Measurements from ENCODE around the gene USP9Y. TPM values are rescaled to one million over a fixed set of nuclear protein-coding genes. Genes with fewer than 3 reads are reported as not detected.
A peak's percentile ranks its signal among the peaks of the same experiment; 100 is the strongest.

The USP9Y gene
- polyA plus RNA-seq, 4 donors: 2.0 to 34.5 (median 8.3) TPM; not detected in 1

- H3K27ac ChIP-seq (ENCODE audit: low read depth in 1 of 3, low read length in 2 of 3): no peak overlapping the region
- H3K9me3 ChIP-seq (ENCODE audit: control insufficient read depth in 2 of 2, insufficient read depth in 1 of 2, low read depth in 1 of 2, low read length in 1 of 2): no peaks in the 10 kb centered on the region
- DNase-seq: no peak
- FAIRE-seq: no peak
- WGBS, 3 donors: 92 to 99% methylated on average over 4 of the region's 4 CpGs; no CpG with 5 or more reads in 1 of the 3 donors
- H3K4me1 ChIP-seq (ENCODE audit: control insufficient read depth in 3 of 3, insufficient read depth in 2 of 3, low read depth in 1 of 3, low read length in 2 of 3): no peaks in the 10 kb centered on the region
- H3K4me3 ChIP-seq (ENCODE audit: low read depth in 1 of 3, low read length in 3 of 3): no peak overlapping the region
- no peaks in the 10 kb centered on the region for H3K27me3 ChIP-seq (ENCODE audit: control insufficient read depth in 3 of 3, insufficient read depth in 3 of 3, low read length in 3 of 3)
- H3K36me3 ChIP-seq (ENCODE audit: control insufficient read depth in 3 of 3, insufficient read depth in 2 of 3, low read depth in 1 of 3, low read length in 3 of 3): peaks cover 0 to 6% (median 0%) of the 10 kb centered on the region in 3 donors
These were observed 41.7 kb downstream of the USP9Y start for GRCh38 chrY:12742725-12743124.

- 91 to 100% methylated on average over 2 of the region's 2 CpGs; no CpG with 5 or more reads in 1 of the 3 donors for WGBS, 3 donors
- H3K9me3 ChIP-seq (ENCODE audit: control insufficient read depth in 2 of 2, insufficient read depth in 1 of 2, low read depth in 1 of 2, low read length in 1 of 2): no peaks in the 10 kb centered on the region
- no peaks in the 10 kb centered on the region for H3K27me3 ChIP-seq (ENCODE audit: control insufficient read depth in 3 of 3, insufficient read depth in 3 of 3, low read length in 3 of 3)
- no peak overlapping the region for H3K27ac ChIP-seq (ENCODE audit: low read depth in 1 of 3, low read length in 2 of 3)
- DNase-seq: no peak
- no peak for FAIRE-seq
- H3K36me3 ChIP-seq (ENCODE audit: control insufficient read depth in 3 of 3, insufficient read depth in 2 of 3, low read depth in 1 of 3, low read length in 3 of 3): peaks cover 0 to 6% (median 0%) of the 10 kb centered on the region in 3 donors
- no peaks in the 10 kb centered on the region for H3K4me1 ChIP-seq (ENCODE audit: control insufficient read depth in 3 of 3, insufficient read depth in 2 of 3, low read depth in 1 of 3, low read length in 2 of 3)
- H3K4me3 ChIP-seq (ENCODE audit: low read depth in 1 of 3, low read length in 3 of 3): no peak overlapping the region
These were observed 43.1 kb downstream of the USP9Y start for GRCh38 chrY:12744091-12744490.

- Histone ChIP-seq H3K4me1 (ENCODE audit: control insufficient read depth in 3 of 3, insufficient read depth in 2 of 3, low read depth in 1 of 3, low read length in 2 of 3) (no peaks in the 10 kb centered on the region), H3K27ac (ENCODE audit: low read depth in 1 of 3, low read length in 2 of 3) (no peak overlapping the region), H3K4me3 (ENCODE audit: low read depth in 1 of 3, low read length in 3 of 3) (no peak overlapping the region), H3K27me3 (ENCODE audit: control insufficient read depth in 3 of 3, insufficient read depth in 3 of 3, low read length in 3 of 3) (no peaks in the 10 kb centered on the region), H3K9me3 (ENCODE audit: control insufficient read depth in 2 of 2, insufficient read depth in 1 of 2, low read depth in 1 of 2, low read length in 1 of 2) (no peaks in the 10 kb centered on the region), H3K36me3 (ENCODE audit: control insufficient read depth in 3 of 3, insufficient read depth in 2 of 3, low read depth in 1 of 3, low read length in 3 of 3) (peaks cover 0 to 4% (median 0%) of the 10 kb centered on the region in 3 donors)
- FAIRE-seq (no peak), DNase-seq (no peak)
- 70 to 100% methylated on average over 1 of the region's 1 CpG; no CpG with 5 or more reads in 1 of the 3 donors for WGBS, 3 donors
These were observed 48.3 kb downstream of the USP9Y start for GRCh38 chrY:12749293-12749692.

DNA sequence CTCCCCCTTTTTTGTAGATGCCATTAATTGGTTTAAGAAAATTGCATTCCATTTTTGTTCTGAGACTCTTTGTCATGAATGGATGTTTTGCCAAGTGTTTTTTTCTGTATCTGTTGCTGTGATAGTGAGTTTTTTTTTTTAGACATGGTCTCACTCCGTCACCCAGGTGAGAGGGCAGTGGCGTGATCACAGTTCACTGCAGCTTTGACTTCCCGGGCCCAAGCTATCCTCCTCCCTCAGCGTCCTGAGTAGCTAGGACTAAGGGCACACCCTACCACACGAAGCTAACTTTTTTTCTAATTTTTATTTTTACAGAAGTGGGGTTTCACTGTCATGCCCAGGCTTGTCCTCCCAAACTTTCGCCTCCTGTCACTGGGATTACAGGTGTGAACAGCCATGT lies 51.8 kb downstream of the USP9Y start:
- FAIRE-seq: no peak
- 92 to 98% methylated on average over 6 of the region's 6 CpGs; no CpG with 5 or more reads in 1 of the 3 donors for WGBS, 3 donors

DNA sequence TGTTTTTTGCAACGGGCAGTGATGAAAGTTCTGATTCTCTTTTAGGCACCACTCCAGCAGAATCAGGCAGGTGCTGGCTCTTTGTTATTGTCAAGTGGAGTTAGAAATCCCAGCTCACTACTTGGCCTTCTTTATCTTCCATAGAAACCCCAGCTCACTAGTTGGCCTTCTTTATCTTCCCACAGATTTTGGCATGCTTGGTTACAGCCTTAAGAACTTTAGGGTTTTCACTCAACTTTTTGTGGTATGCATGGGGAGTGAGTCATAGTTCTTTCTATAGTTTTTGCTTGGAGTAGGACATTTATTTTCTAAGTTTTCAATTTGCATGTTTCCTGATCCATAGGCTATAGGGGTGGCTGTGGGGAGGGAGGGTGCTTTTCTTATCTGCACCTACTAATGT lies 55.0 kb downstream of the USP9Y start:
- no peak for DNase-seq
- H3K9me3 ChIP-seq (ENCODE audit: control insufficient read depth in 2 of 2, insufficient read depth in 1 of 2, low read depth in 1 of 2, low read length in 1 of 2): no peaks in the 10 kb centered on the region
- H3K27me3 ChIP-seq (ENCODE audit: control insufficient read depth in 3 of 3, insufficient read depth in 3 of 3, low read length in 3 of 3): no peaks in the 10 kb centered on the region
- no peak overlapping the region for H3K27ac ChIP-seq (ENCODE audit: low read depth in 1 of 3, low read length in 2 of 3)
- no peak overlapping the region for H3K4me3 ChIP-seq (ENCODE audit: low read depth in 1 of 3, low read length in 3 of 3)
- no peak for FAIRE-seq
- H3K36me3 ChIP-seq (ENCODE audit: control insufficient read depth in 3 of 3, insufficient read depth in 2 of 3, low read depth in 1 of 3, low read length in 3 of 3): peaks cover 0 to 2% (median 0%) of the 10 kb centered on the region in 3 donors
- no peaks in the 10 kb centered on the region for H3K4me1 ChIP-seq (ENCODE audit: control insufficient read depth in 3 of 3, insufficient read depth in 2 of 3, low read depth in 1 of 3, low read length in 2 of 3)
- WGBS, 3 donors: 78 to 80% methylated on average over 1 of the region's 1 CpG; no CpG with 5 or more reads in 1 of the 3 donors

More for the DNA sequence above, 51.8 kb downstream of the USP9Y start:
- no peak for DNase-seq
- H3K9me3 ChIP-seq (ENCODE audit: control insufficient read depth in 2 of 2, insufficient read depth in 1 of 2, low read depth in 1 of 2, low read length in 1 of 2): no peaks in the 10 kb centered on the region
- no peak overlapping the region for H3K4me3 ChIP-seq (ENCODE audit: low read depth in 1 of 3, low read length in 3 of 3)
- H3K36me3 ChIP-seq (ENCODE audit: control insufficient read depth in 3 of 3, insufficient read depth in 2 of 3, low read depth in 1 of 3, low read length in 3 of 3): peaks cover 0 to 4% (median 0%) of the 10 kb centered on the region in 3 donors
- H3K4me1 ChIP-seq (ENCODE audit: control insufficient read depth in 3 of 3, insufficient read depth in 2 of 3, low read depth in 1 of 3, low read length in 2 of 3): no peaks in the 10 kb centered on the region
- H3K27me3 ChIP-seq (ENCODE audit: control insufficient read depth in 3 of 3, insufficient read depth in 3 of 3, low read length in 3 of 3): no peaks in the 10 kb centered on the region
- H3K27ac ChIP-seq (ENCODE audit: low read depth in 1 of 3, low read length in 2 of 3): no peak overlapping the region

GRCh38 chrY:12765976-12766375 lies 64.9 kb downstream of the USP9Y start:
- WGBS, 3 donors: 92 to 96% methylated on average over 4 of the region's 4 CpGs; no CpG with 5 or more reads in 1 of the 3 donors
- DNase-seq (no peak), FAIRE-seq (no peak)
- Histone ChIP-seq H3K36me3 (ENCODE audit: control insufficient read depth in 3 of 3, insufficient read depth in 2 of 3, low read depth in 1 of 3, low read length in 3 of 3) (peaks cover 0 to under 1% (median 0%) of the 10 kb centered on the region in 3 donors), H3K4me3 (ENCODE audit: low read depth in 1 of 3, low read length in 3 of 3) (no peak overlapping the region), H3K27me3 (ENCODE audit: control insufficient read depth in 3 of 3, insufficient read depth in 3 of 3, low read length in 3 of 3) (no peaks in the 10 kb centered on the region), H3K27ac (ENCODE audit: low read depth in 1 of 3, low read length in 2 of 3) (no peak overlapping the region), H3K9me3 (ENCODE audit: control insufficient read depth in 2 of 2, insufficient read depth in 1 of 2, low read depth in 1 of 2, low read length in 1 of 2) (no peaks in the 10 kb centered on the region), H3K4me1 (ENCODE audit: control insufficient read depth in 3 of 3, insufficient read depth in 2 of 3, low read depth in 1 of 3, low read length in 2 of 3) (no peaks in the 10 kb centered on the region)

GRCh38 chrY:12784521-12784920 lies 83.5 kb downstream of the USP9Y start:
- DNase-seq (no peak), FAIRE-seq (no peak)
- 96 to 97% methylated on average over 3 of the region's 3 CpGs; no CpG with 5 or more reads in 1 of the 3 donors for WGBS, 3 donors
- Histone ChIP-seq H3K4me3 (ENCODE audit: low read depth in 1 of 3, low read length in 3 of 3) (no peak overlapping the region), H3K4me1 (ENCODE audit: control insufficient read depth in 3 of 3, insufficient read depth in 2 of 3, low read depth in 1 of 3, low read length in 2 of 3) (no peaks in the 10 kb centered on the region), H3K36me3 (ENCODE audit: control insufficient read depth in 3 of 3, insufficient read depth in 2 of 3, low read depth in 1 of 3, low read length in 3 of 3) (peaks cover 0 to 3% (median 0%) of the 10 kb centered on the region in 3 donors), H3K27ac (ENCODE audit: low read depth in 1 of 3, low read length in 2 of 3) (no peak overlapping the region), H3K27me3 (ENCODE audit: control insufficient read depth in 3 of 3, insufficient read depth in 3 of 3, low read length in 3 of 3) (no peaks in the 10 kb centered on the region), H3K9me3 (ENCODE audit: control insufficient read depth in 2 of 2, insufficient read depth in 1 of 2, low read depth in 1 of 2, low read length in 1 of 2) (no peaks in the 10 kb centered on the region)

DNA sequence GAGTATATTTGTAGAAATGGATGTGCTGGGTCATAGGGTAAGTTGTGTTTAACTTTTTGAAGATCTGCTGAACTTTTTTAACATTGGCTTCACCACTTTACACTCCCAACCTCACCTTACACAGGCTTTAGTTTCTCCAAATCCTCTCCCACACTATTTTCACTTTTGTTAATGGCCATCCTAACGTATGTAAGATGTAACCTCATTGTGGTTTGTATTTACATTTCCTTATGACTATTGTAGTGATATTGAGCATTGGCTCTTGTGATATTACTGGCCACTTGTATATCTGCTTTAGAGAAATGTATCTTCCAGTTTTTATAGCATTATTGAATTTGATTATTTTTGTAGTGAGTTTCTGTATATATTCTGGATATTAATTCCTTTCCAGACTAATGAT lies 93.0 kb downstream of the USP9Y start:
- no peak for DNase-seq
- Histone ChIP-seq H3K4me1 (ENCODE audit: control insufficient read depth in 3 of 3, insufficient read depth in 2 of 3, low read depth in 1 of 3, low read length in 2 of 3) (no peaks in the 10 kb centered on the region), H3K27ac (ENCODE audit: low read depth in 1 of 3, low read length in 2 of 3) (no peak overlapping the region), H3K4me3 (ENCODE audit: low read depth in 1 of 3, low read length in 3 of 3) (no peak overlapping the region), H3K27me3 (ENCODE audit: control insufficient read depth in 3 of 3, insufficient read depth in 3 of 3, low read length in 3 of 3) (no peaks in the 10 kb centered on the region), H3K9me3 (ENCODE audit: control insufficient read depth in 2 of 2, insufficient read depth in 1 of 2, low read depth in 1 of 2, low read length in 1 of 2) (no peaks in the 10 kb centered on the region), H3K36me3 (ENCODE audit: control insufficient read depth in 3 of 3, insufficient read depth in 2 of 3, low read depth in 1 of 3, low read length in 3 of 3) (peaks cover 0 to 7% (median 0%) of the 10 kb centered on the region in 3 donors)
- WGBS, 3 donors: 77 to 93% methylated on average over 1 of the region's 1 CpG; no CpG with 5 or more reads in 1 of the 3 donors
- FAIRE-seq: peak; percentile 68

DNA sequence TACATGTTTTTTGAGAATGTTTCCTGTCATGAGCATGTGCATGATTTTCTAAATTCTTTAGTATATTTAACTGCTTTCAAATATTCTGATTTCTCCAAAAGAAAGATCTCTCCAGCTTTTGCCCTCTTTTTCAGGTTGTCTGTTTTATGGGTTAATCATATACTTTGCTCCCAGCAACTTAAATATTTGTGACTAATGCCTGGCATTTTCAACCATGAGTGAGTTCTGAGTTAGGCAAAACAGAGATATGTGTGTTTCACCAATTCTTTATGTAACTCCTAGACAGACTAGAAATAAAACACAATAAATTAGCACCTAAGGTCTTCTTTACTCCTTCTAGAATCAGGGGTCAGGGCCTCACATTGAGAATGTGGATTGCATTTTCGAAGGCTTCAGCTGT lies 107.0 kb downstream of the USP9Y start:
- Histone ChIP-seq H3K27ac (ENCODE audit: low read depth in 1 of 3, low read length in 2 of 3) (no peak overlapping the region), H3K9me3 (ENCODE audit: control insufficient read depth in 2 of 2, insufficient read depth in 1 of 2, low read depth in 1 of 2, low read length in 1 of 2) (no peaks in the 10 kb centered on the region), H3K4me1 (ENCODE audit: control insufficient read depth in 3 of 3, insufficient read depth in 2 of 3, low read depth in 1 of 3, low read length in 2 of 3) (no peaks in the 10 kb centered on the region), H3K36me3 (ENCODE audit: control insufficient read depth in 3 of 3, insufficient read depth in 2 of 3, low read depth in 1 of 3, low read length in 3 of 3) (peaks cover 0 to 8% (median 0%) of the 10 kb centered on the region in 3 donors), H3K27me3 (ENCODE audit: control insufficient read depth in 3 of 3, insufficient read depth in 3 of 3, low read length in 3 of 3) (no peaks in the 10 kb centered on the region), H3K4me3 (ENCODE audit: low read depth in 1 of 3, low read length in 3 of 3) (no peak overlapping the region)
- 90% methylated on average over 1 of the region's 1 CpG; no CpG with 5 or more reads in 1 of the 3 donors for WGBS, 3 donors
- FAIRE-seq (no peak), DNase-seq (no peak)

Data from small intestine (tissue), 7 donors.